DOHH2 (cell line): Measurements from ENCODE around the gene ZNF444.
"Not testable (repeated sequence)": the region's sequence is repeated elsewhere in the genome, so short reads cannot be mapped to it uniquely, and the experiment has no call there.

Experiments used
- H3F3A ChIP-seq: fragments of 200-600 bp; sonication (generic), shearing (Covaris generic); 2 replicates; pipeline ENCODE4 v1.6.0; 2016; ENCODE audit warnings: antibody characterized with exemption, mild to moderate bottlenecking; ENCODE audit not compliant: control insufficient read depth, insufficient read depth
- H3K27ac ChIP-seq: fragments of 200-600 bp; sonication (generic); 2 replicates; pipeline ENCODE4 v1.5.1; 2014; ENCODE audit warnings: low read depth, mild to moderate bottlenecking, low read length, moderate library complexity
- H3K27me3 ChIP-seq: fragments of 200-600 bp; sonication (generic); 2 replicates; pipeline ENCODE4 v1.6.1; 2014; ENCODE audit warnings: mild to moderate bottlenecking, low read length, mixed read lengths; ENCODE audit not compliant: control insufficient read depth
- H3K36me3 ChIP-seq: fragments of 200-600 bp; sonication (generic); 2 replicates; pipeline ENCODE4 v1.6.1; 2014; ENCODE audit warnings: mild to moderate bottlenecking, low read length, moderate library complexity, mixed read lengths; ENCODE audit not compliant: control insufficient read depth
- H3K4me1 ChIP-seq: fragments of 200-600 bp; sonication (generic); 2 replicates; pipeline ENCODE4 v1.6.1; 2014; ENCODE audit warnings: mild to moderate bottlenecking, low read length, mixed read lengths; ENCODE audit not compliant: control insufficient read depth
- H3K4me2 ChIP-seq: fragments of 200-600 bp; sonication (generic); 2 replicates; pipeline ENCODE4 v1.6.0; 2014; ENCODE audit warnings: mild to moderate bottlenecking, low read length, moderate library complexity
- H3K4me3 ChIP-seq: fragments of 200-600 bp; sonication (generic); 2 replicates; pipeline ENCODE4 v1.5.1; 2014; ENCODE audit warnings: mild to moderate bottlenecking, low read length, mixed read lengths
- H3K79me2 ChIP-seq: fragments of 200-600 bp; sonication (generic); 2 replicates; pipeline ENCODE4 v1.6.1; 2014; ENCODE audit warnings: mild to moderate bottlenecking, low read length, mixed read lengths; ENCODE audit not compliant: control insufficient read depth
- H3K9me2 ChIP-seq: fragments of 200-600 bp; sonication (generic); replicated peaks from 2 replicates; pipeline ENCODE4 v1.6.1; 2014; ENCODE audit warnings: mild to moderate bottlenecking, low read length, mixed read lengths; ENCODE audit not compliant: control insufficient read depth
- H3K9me3 ChIP-seq: fragments of 200-600 bp; sonication (generic); 2 replicates; pipeline ENCODE4 v1.6.1; 2014; ENCODE audit warnings: antibody characterized with exemption, low read length, mixed read lengths; ENCODE audit not compliant: control insufficient read depth, insufficient read depth
- H4K20me1 ChIP-seq: fragments of 200-600 bp; sonication (generic); 2 replicates; pipeline ENCODE4 v1.6.0; 2014; ENCODE audit warnings: low read depth, mild to moderate bottlenecking, antibody characterized with exemption, low read length, moderate library complexity; ENCODE audit not compliant: control insufficient read depth, insufficient read depth
- CTCF ChIP-seq: fragments of 200-600 bp; sonication (generic); IDR thresholded peaks from one replicate; pipeline ENCODE4 v1.5.1; 2014; ENCODE audit warnings: antibody characterized with exemption, mild to moderate bottlenecking, low read depth, low read length; ENCODE audit not compliant: poor library complexity, severe bottlenecking
- EZH2phosphoT487 ChIP-seq: fragments of 200-600 bp; sonication (generic); IDR thresholded peaks from 2 replicates; pipeline ENCODE4 v1.6.1; 2017; ENCODE audit warnings: borderline replicate concordance, mild to moderate bottlenecking, antibody characterized with exemption, low read length, moderate library complexity, mixed read lengths

The ZNF444 gene

GRCh38 chr19:56191115-56191514 is 50.0 kb downstream of the ZNF444 start:
- H3K4me3 ChIP-seq: no peak overlapping the region
- no peaks in the 10 kb centered on the region for H3K4me1 ChIP-seq
- TF ChIP-seq CTCF: peak; percentile 34
- no peak for TF ChIP-seq EZH2phosphoT487
- H3K27ac ChIP-seq: no peak overlapping the region
- H3K9me3 ChIP-seq: no peaks in the 10 kb centered on the region
- no peaks in the 10 kb centered on the region for H3K9me2 ChIP-seq
- no peaks in the 10 kb centered on the region for H3K79me2 ChIP-seq
- H3F3A ChIP-seq: no peaks in the 10 kb centered on the region
- peaks cover 3% of the 10 kb centered on the region; the same call in 1 of the 2 replicates for H3K27me3 ChIP-seq
- no peaks in the 10 kb centered on the region for H3K36me3 ChIP-seq
- H3K4me2 ChIP-seq: no peak overlapping the region
- no peaks in the 10 kb centered on the region for H4K20me1 ChIP-seq

GRCh38 chr19:56191711-56192110 is 50.6 kb downstream of the ZNF444 start:
- Histone ChIP-seq H3F3A (no peaks in the 10 kb centered on the region), H3K9me2 (no peaks in the 10 kb centered on the region), H3K4me2 (no peak overlapping the region), H3K4me3 (no peak overlapping the region), H3K9me3 (no peaks in the 10 kb centered on the region), H3K27me3 (peaks cover 3% of the 10 kb centered on the region; the same call in 1 of the 2 replicates), H4K20me1 (no peaks in the 10 kb centered on the region), H3K36me3 (no peaks in the 10 kb centered on the region), H3K79me2 (no peaks in the 10 kb centered on the region), H3K4me1 (no peaks in the 10 kb centered on the region), H3K27ac (no peak overlapping the region)
- TF ChIP-seq EZH2phosphoT487 (no peak), CTCF (no peak)

GRCh38 chr19:56193981-56194640 is 53.0 kb downstream of the ZNF444 start:
- Histone ChIP-seq H3K4me3 (no peak overlapping the region), H3K9me2 (no peaks in the 10 kb centered on the region), H3K79me2 (no peaks in the 10 kb centered on the region), H3K27ac (no peak overlapping the region), H3K27me3 (peaks cover 3% of the 10 kb centered on the region; the same call in 1 of the 2 replicates), H3K9me3 (no peaks in the 10 kb centered on the region), H3F3A (no peaks in the 10 kb centered on the region), H3K4me2 (no peak overlapping the region), H3K36me3 (no peaks in the 10 kb centered on the region), H3K4me1 (no peaks in the 10 kb centered on the region), H4K20me1 (no peaks in the 10 kb centered on the region)
- no peak for TF ChIP-seq CTCF
- TF ChIP-seq EZH2phosphoT487: no peak

- H3K36me3 ChIP-seq, H3K79me2 ChIP-seq, H3K4me3 ChIP-seq, H3K4me2 ChIP-seq, H3K9me3 ChIP-seq, H4K20me1 ChIP-seq, H3K27me3 ChIP-seq, H3K27ac ChIP-seq, H3F3A ChIP-seq, H3K9me2 ChIP-seq, H3K4me1 ChIP-seq: not testable (repeated sequence)
Observed at GRCh38 chr19:56197646-56198045, 56.6 kb downstream of the ZNF444 start, which contains the start of gene ZSCAN5B. ZSCAN5B (minus strand) TSS chr19:56197783; CDS start chr19:56193052, 4,731 bp downstream.
